Uterus (tissue), 2 donors: ENCODE data around the gene ASIC3.

Experiments used
- CTCF ChIP-seq, 4 experiments: fragments of 200-600 bp in 2 of 4; fragments of 450-650 bp in 2 of 4; sonication (generic) in 2 of 4; IDR thresholded peaks; one replicate each; pipeline ENCODE4 v1.5.1; 2016 to 2019; ENCODE audit warnings: antibody characterized with exemption in 4 of 4, mild to moderate bottlenecking in 2 of 4, moderate library complexity in 1 of 4
- POLR2A ChIP-seq, 2 donors: fragments of 450-650 bp; IDR thresholded peaks; one replicate each; pipeline ENCODE4 v1.6.1; 2016; ENCODE audit warnings: antibody characterized with exemption in 2 of 2, mild to moderate bottlenecking in 1 of 2, moderate library complexity in 1 of 2

GRCh38 chr7:151085691-151086620 lies 37.6 kb downstream of the ASIC3 start, which contains the start of gene AGAP3:
- TF ChIP-seq CTCF (IDR thresholded peaks at IDR 0.05) = no peak
- TF ChIP-seq POLR2A (IDR thresholded peaks at IDR 0.05) = peak; percentile 49 to 71
